NCI-H2227 treated with DMSO at 0.1 percent for 48 hours (cell line): Measurements from ENCODE around the gene STARD7.

ENCODE experiments used
- DNase-seq: peaks from one replicate; lab custom pipeline; 2025; lab: John Stamatoyannopoulos, UW

STARD7 gene

DNA sequence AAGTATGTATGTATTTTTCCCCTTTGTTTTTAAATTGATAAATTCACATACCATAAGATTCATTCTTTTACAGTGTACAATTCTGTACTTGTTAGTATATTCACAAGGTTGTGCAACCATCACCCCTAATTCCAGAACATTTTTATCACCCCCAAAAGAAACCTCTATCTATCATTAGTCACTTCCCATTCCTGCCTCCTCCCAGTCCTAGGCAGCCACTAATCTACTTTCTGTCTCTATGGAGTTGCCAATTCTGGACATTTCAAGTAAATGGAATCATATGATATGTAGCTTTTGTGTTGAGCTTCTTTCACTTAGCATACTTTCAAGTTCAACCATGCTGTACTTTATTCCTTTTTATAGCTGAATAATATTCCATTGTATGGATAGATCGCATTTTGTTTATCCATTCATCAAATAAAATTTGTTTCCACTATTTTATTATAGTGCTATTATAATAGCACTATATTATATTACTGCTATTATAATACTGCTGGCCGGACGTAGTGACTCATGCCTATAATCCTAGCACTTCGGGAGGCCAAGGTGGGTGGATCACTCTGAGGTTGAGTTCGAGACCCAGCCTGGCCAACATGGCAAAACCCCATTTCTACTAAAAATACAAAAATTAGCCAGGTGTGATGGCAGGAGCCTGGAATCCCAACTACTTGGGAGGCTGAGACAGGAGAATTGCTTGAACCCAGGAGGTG, 10.9 kb downstream of the STARD7 start:
- DNase-seq: no peak

DNA sequence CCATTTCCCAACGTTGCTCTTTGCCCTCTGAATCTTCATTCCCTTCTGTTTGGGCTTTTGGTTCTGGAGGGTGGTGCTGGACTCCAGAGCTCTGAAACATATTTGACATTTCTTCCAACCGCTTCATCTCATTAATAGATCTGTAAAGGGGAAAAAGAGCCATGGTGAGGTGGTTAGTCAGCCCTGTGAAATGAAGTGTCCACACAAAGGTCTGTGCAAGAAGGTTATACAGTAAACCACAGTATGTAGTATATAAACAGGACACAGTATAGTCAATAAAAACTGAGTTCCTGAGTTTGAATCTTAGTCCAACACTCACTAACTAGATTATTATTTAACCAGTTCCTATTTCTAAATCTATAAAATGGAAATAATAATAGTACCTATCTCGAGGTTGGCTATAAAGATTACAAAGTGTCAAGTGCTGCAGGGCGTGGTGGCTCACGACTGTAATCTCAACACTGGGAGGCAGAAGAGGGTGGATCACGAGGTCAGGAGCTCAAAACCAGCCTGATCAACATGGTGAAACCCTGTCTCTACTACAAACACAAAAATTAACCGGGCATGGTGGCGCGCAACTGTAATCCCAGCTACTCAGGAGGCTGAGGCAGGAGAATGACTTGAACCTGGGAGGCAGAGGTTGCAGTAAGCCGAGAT, 13.1 kb downstream of the STARD7 start:
- no peak for DNase-seq

DNA sequence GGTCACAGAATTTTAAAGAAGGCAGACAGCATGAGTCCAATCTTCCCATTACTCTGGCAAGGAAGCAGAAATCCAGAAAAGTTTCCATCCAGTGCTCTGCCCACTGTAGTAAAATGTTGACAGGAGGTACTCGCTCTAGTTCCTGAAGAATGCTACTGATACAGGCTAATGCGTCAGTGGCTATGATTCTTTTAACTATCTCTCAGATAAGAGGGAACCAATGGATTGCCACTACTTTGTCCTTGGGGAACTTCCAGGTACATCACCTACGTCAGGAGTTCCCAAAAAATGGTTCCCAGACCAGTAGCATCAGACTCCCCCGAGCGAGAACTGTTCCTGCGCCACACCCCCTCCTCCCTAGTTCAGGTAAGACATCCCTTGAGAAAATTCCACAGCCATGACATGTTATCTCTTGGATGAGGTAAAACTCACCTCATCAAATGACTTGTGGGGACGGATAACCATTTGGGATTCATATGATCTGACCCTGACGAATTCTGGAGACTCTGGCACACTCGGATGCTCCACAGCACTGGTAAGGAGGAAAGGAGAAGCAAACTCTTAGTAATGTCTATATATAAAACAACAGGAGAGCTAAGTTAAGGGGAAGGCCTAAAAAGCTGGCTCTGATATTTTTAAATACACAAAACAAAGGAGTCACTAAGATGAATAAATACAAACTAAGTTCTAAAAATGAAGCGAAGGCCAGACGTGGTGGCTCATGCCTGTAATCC, 16.5 kb downstream of the STARD7 start:
- no peak for DNase-seq

DNA sequence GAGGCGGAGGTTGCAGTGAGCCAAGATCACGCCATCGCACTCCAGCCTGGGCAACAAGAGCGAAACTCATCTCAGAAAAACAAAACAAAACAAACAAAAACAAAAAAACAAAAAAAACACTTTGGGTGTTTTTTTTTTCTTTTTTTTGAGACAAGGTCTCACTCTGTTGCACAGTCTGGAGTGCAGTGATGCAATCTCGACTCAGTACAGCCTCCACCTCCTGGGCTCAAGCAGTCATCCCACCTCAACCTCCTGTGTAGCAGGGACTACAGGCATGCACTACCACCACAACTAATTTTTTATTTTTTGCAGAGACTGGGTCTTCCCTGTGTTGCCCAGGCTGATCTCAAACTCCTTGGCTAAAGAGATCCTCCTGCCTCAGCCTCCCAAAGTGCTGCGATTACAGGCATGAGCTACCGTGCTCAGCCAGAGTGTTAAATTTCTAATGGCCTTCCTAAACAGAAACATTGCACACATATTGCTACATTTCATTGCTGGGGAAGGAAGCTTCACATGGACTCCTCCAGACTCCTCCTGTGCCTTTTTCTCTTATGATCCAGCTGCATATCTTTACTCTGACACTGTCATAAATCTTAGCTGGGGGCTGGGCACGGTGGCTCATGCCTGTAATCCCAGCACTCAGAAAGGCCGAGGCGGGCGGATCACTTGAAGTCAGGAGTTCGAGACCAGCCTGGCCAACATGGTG, 19.7 kb downstream of the STARD7 start:
- no peak for DNase-seq

DNA sequence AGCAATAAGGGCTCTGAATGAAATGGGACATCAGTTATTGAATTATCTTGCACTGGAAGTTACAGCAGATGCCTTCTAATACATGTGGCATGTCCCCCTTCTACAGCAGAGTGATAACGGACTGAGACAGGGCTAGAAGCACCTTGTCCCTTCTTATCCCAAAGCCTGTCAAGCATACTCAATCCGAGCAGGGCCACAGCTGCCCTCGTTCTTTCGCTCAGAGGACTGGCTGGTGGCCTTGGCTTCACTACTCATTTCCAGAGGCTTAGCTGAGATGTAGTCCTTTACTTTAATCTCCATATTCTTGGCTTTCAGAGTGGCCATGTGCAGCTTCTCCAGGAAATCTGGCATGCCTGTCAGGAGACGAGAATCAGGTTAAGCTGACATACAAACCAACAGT, 22.1 kb downstream of the STARD7 start:
- no peak for DNase-seq

DNA sequence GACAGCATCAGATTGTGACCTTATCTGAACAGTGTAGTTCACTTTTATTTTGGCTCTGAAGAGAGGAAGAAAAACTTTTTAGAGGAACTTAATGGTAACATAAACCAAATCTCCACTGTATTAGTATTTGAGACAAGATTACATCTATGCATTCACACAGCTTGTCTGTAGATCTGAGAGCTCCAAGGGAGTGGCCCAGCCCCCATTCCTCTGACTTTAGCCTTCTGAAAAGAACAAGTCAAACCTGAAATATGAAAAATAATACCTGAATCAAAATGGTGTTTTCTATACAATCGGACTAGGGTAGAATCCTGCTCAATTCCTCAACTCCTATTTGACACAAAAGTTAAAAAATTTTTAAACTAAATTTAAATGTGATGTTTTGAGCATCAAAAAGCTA, 23.1 kb downstream of the STARD7 start:
- DNase-seq: no peak

DNA sequence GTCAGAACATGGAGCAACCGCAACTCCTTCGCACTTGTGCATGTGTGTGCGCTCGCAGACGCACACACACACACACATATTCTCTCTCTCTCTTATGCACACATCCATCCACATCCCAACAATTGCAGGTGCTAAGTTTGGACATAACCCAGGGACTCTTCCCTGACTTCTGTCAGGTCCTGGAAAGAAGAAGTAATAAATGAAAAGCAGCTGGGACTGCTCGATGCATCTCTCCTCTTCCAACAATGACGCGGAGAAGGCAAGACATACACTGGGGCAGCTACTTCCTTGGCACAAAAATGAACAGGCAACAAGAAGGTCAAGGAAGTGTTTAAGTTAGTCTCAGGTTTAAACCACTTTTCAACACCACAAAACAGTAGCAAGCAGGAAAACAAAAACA, 23.6 kb downstream of the STARD7 start:
- no peak for DNase-seq

DNA sequence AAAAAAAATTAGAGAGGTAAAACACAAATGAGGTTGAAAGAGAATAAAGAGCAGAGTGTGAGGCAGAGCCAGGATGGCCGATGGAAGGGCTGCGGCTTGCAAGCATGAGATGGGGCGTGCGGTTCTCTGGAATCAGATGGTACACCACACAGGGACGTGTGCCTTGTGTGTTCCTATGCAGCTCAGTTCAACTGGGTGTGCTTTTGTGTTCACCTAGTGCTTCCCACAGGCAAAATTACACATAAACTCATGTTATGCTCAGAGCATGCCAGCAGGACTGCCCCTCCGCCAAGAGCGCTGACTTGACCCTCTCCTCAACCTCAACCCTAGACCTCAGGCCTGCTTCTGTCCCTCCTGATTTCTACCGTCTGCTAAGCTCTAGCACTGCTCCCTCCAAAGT, 24.4 kb downstream of the STARD7 start:
- no peak for DNase-seq

DNA sequence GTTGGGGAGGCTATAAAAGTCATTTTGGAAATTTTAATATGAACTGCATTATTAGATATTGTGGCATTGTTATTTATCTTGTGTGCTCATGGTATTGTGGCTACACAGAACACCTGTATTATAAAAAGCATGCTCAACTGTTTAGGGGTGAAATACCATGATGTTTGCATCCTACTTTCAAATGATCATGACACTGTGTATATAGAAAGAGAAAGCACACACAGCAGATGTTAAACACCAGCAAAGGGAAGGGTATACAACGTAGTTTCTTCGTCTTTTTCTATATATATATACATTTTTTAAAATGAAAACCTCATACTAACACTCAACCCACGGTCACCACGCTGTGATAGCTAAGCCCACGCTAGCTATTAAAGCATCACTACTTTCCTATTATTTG, 27.1 kb downstream of the STARD7 start:
- no peak for DNase-seq

DNA sequence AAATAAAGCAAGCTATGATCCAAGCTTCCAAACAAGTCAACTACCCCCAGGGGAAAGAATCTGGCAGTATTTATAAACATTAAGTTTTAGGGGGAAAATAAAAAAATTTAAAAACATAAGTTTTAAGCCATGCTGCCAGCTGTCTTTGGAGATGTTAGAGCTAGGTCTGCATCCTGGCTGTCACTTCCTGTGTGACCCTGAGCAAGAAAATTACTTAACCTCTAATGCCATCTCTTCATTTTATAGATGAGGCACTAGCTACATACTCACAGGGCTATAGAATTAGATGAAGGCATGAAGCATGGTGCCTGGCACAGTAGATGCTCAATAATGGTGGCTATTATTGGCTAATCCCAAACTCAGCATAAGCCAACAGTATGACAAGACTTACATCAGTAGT, 28.1 kb downstream of the STARD7 start:
- DNase-seq: no peak

DNA sequence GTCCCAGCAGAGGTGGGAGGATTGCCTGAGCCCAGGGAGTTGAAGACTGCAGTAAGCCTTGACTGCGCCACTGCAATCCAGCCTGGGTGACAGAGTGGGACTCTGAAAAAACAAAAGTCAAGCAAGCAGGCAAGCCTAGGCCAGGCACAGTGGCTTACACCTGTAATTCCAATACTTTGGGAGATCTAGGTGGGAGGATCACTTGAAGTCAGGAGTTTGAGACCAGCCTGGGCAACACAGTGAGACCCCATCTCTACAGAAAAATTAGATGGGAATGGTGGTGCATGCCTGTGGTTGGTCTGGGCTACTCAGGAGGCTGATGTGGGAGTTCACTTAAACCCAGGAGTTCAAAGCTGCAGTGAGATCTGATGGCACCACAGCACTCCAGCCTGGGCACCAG, 28.6 kb downstream of the STARD7 start:
- no peak for DNase-seq

DNA sequence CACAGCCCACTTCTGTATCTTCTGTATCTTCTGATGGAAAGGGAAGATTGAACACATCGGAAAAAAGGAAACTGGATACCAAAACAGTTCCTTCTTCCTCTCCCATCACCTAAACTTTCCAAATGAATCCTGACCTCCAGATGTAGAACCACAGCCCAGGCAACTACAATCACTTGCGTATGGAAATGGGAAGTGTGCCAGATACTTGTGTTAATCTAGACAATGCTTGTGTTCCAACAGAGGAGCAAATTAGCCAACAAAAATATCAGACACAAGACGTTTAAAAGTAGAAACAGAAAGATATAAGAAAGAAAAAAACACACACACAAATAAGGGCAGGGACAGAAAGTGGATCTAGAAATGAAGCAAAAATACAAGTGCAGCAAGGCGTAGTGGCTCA, 32.0 kb downstream of the STARD7 start:
- DNase-seq: no peak

DNA sequence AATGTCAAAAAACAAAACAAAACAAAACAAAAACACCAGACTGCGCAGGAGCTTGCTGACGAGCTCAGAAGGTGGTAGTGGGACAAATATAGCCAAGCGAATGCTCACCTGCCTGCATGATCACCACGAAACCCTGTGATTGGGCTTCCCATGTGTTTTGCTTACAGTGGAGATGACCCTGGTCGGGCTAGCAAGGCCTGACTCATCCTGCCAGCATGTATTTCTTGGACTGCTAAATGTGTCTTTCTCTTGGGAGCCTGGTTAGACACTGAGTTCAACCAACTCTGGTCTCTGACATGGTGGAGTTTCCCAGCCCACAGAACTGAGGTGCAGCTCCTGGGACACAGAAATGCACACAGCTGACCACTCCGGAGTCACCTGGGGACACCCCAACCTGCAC, 32.7 kb downstream of the STARD7 start:
- DNase-seq: no peak

DNA sequence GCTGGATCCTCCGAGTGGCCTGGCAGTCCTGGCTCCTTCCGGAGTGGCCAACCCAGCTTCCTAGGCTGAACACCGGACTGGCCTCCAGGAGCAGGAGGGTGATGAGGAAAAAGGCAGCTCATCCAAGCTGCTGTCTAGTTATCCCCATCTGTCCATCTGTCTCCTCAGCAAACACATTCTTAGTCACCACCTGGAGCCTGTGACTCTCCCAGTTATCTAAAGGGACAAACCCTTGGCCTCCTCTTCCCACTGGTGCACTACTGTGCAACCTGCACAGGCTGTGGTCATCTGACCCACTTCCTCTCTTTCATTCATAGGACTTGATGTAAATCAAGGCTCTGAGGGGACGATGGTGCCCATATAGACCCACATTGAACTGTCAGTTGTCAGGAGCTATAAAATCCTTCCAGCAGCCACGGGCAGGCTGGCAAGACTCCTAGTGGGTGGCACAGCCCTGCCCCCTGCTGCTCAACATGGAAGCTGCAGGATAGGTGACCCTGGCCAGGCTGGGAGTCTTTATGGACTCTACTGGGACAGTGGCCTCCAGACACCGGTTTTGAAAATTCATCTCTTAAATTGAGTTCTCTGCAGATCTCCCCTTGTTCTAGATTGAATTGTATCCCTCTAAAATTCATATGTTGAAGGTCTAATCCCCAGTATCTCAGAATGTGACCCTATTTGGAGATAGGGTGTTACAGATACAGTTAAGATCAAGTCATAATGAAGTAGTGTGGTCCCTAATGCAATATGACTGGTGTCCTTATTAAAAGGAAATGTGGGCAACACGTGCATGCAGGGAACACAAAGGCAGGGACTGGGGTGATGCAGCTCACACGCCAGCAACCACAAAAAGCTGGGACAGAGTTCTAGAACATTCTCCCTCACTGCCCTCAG, 34.1 kb downstream of the STARD7 start:
- DNase-seq: peak; percentile 19

DNA sequence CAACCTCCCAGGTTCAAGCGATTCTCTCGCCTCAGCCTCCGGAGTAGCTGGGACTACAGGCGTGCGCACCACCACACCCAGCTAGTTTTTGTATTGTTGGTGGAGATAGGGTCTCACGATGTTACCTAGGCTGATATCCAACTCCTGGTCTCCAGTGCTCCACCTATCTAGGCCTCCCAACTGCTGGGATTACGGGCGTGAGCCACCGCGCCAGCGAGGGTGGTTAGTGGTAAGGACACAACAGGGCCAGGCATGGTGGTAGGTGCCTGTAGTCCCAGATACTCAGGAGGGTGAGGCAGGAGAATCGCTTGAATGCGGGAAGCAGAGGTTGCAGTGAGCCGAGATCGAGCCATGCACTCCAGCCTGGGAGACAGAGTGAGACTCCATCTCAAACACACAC, 36.8 kb downstream of the STARD7 start:
- no peak for DNase-seq

DNA sequence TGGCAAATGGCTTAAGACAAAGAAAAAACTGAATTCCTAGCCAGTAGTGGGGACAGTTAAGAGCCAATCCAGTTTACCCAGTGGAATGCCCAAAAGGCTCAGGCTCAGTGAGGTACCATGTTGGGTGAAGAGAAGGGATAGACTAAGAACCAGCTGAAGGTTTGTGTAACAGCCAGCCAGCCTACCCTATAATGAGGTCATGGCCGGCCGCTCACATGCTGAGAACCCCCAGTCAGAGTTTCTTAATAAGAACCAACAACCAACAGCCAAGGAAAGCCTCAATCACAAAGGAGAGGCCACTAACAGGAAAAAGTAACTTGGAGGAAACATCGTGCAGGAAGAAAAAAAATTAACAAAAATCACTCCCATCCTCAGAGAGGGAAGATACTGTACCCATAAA, 38.0 kb downstream of the STARD7 start:
- DNase-seq: no peak

DNA sequence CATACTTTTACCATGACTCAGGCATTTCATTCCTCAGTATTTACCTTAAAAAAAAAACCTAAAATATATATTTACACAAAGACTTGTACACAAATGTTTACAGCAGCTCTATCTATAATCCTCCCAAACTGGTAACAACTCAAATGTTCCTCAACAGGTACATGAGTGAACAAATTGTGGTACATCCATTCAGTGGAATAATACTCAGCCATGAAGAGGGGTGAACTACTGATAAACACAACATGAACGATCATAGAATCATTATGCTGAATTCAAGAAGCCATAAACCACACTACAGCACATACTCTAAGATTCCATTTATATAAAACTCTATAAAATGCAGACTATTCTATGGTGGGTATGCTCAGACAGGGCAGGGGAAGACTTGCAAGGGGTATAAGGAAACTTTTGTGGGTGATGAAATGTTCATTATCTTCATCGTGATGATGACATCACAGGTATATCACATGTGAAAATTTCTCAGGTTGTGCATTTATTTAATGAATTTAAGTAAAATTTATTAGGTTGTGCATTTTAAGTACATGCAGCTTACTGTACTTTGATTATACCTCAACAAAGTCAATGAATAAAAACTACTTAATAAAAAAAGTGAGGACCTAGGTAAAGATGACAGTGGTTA, 38.6 kb downstream of the STARD7 start:
- no peak for DNase-seq

DNA sequence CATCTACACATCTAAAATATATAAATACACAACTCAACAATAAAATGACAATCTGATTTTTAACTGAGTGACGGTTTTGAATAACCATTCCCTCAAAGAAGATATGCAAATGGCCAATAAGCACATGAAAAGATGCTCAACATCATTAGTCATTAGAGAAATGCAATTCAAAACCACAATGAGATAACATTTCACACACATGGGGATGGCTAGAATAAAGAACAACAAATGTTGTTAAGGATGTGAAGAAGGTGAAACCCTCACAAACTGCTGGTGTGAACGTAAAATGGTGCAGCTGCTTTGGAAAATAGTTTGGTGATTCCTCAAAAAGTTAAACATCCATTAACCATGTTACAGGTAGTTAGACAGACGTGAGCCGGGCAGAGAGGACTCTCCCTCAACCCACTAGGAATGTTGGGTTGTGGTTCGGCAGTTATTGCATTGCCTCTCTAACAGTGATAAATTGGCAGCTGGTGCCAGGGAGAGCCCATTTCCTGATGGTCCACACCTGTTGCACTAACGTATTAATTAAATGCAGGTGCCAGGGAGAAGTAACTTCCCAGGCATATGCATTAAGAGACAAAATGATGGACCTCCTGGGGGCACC, 41.1 kb downstream of the STARD7 start:
- DNase-seq: no peak

DNA sequence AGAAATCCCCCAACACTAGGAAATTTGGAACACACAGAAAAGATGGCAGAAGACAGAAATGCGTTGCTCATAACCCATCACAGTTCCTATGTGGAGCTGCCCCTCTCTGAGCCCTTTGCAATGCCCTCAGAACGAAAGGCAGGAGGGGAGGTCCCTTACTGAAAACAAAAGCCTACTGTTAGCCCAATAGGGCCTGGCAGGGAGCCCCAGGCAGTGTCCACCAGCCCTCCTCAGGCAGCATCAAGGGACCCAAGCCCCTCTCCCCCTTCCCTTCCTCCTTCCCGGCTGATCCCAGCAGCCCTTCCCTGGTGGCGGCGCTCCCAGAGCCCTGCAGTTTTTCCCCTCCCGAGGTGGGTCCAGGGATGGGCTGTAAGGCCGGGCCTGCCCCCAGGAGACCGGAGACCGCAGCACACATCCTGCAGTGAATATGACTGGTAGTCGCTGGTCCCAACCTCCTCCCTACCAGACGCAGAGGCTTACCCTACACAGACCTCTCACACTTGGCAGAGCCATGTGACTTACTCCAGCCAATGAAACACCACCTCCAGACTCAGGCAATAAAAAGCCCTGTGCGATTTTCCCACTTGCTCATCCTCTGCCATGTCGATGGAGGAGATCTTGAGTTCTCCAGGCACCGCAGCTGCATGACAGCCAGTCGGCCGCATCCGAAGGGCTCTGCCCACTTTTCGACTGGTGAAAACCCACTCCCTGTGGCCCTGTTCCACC, 44.0 kb downstream of the STARD7 start:
- no peak for DNase-seq

DNA sequence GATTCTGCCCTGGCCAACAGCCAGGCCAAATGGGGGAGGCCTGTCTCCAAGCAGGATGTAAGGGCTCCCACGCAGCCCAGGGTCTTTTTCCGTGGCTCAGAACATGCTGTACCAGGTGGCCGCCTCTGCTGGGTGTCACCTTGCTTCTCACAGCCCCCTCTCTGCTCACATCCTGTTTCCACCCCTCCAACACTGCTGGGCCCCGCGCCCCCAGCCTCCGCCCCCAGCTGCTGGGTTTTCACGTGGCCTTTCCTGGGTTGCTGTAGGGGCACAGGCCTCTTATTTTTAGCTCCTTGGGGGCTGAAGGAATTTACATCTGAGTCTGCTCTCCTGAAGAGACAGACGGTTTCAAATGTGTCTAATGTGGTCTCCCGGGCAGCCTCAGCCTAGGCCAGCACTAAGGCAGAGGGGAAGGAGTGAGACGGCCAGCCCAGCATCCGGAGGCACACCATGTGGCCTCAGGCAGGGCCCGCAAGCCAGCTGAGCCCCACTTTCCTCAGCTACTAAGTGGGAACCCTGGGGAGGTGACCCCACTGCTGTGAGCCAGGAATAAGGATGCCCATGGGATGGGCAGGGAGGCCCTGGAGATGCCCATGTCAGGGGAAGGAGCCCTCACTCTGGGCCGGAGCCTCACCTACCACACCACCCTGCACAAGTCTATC, 44.7 kb downstream of the STARD7 start:
- DNase-seq: no peak
